ENCODE results near the gene FKBP6. TPM values are rescaled to one million over a fixed set of nuclear protein-coding genes. Genes with fewer than 3 reads are reported as not detected.
"Not testable (repeated sequence)": the region's sequence is repeated elsewhere in the genome, so short reads cannot be mapped to it uniquely, and the experiment has no call there.

FKBP6 gene
- total RNA-seq, 6 experiments from 2014 or later, result not detected

GRCh38 chr7:73366990-73367389, 39.0 kb downstream of the FKBP6 start:
- no peak for DNase-seq
- no peaks in the 10 kb centered on the region for H3K9me3 Mint-ChIP-seq
- H3K27ac Mint-ChIP-seq, result no peak overlapping the region
- TF ChIP-seq, protein P1, sequence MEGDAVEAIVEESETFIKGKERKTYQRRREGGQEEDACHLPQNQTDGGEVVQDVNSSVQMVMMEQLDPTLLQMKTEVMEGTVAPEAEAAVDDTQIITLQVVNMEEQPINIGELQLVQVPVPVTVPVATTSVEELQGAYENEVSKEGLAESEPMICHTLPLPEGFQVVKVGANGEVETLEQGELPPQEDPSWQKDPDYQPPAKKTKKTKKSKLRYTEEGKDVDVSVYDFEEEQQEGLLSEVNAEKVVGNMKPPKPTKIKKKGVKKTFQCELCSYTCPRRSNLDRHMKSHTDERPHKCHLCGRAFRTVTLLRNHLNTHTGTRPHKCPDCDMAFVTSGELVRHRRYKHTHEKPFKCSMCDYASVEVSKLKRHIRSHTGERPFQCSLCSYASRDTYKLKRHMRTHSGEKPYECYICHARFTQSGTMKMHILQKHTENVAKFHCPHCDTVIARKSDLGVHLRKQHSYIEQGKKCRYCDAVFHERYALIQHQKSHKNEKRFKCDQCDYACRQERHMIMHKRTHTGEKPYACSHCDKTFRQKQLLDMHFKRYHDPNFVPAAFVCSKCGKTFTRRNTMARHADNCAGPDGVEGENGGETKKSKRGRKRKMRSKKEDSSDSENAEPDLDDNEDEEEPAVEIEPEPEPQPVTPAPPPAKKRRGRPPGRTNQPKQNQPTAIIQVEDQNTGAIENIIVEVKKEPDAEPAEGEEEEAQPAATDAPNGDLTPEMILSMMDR (IDR thresholded peaks at IDR 0.05), result no peak
- H3K27me3 Mint-ChIP-seq (ENCODE audit: insufficient read depth), result peaks cover 23% of the 10 kb centered on the region
- no peaks in the 10 kb centered on the region for H3K4me1 Mint-ChIP-seq (ENCODE audit: low read depth)
- H3K4me3 Mint-ChIP-seq, result no peak overlapping the region
- no peaks in the 10 kb centered on the region for H3K36me3 Mint-ChIP-seq (ENCODE audit: low read depth)

DNA sequence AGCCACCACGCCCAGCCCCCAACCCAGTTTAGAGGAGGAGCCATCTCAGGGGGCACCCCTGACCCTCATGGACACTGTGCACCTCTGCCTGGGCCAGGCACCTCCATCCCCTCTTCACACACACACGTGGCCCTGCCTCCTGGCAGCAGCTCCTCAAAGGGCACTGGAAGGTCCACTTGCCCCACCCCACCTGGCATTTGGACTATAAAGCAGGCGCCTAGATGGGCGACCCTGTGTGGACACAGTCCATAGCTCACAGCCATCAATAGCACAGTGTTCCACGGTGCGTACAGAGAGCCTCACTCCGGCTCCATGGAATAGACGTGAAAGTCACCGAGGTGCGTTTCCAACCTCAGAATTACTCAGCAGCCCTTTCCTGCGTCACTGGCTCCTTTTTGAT, 41.0 kb downstream of the FKBP6 start:
- H3K4me3 Mint-ChIP-seq, result no peak overlapping the region
- no peaks in the 10 kb centered on the region for H3K36me3 Mint-ChIP-seq (ENCODE audit: low read depth)
- peaks cover 24% of the 10 kb centered on the region for H3K27me3 Mint-ChIP-seq (ENCODE audit: insufficient read depth)
- TF ChIP-seq, protein P1 (IDR thresholded peaks at IDR 0.05), result no peak
- no peaks in the 10 kb centered on the region for H3K4me1 Mint-ChIP-seq (ENCODE audit: low read depth)
- no peak overlapping the region for H3K27ac Mint-ChIP-seq
- H3K9me3 Mint-ChIP-seq, result no peaks in the 10 kb centered on the region
- DNase-seq, result no peak

- DNase-seq, result no peak
- peaks cover 28% of the 10 kb centered on the region for H3K27me3 Mint-ChIP-seq (ENCODE audit: insufficient read depth)
- H3K27ac Mint-ChIP-seq, result no peak overlapping the region
- TF ChIP-seq, protein P1 (IDR thresholded peaks at IDR 0.05), result no peak
- no peaks in the 10 kb centered on the region for H3K9me3 Mint-ChIP-seq
- no peaks in the 10 kb centered on the region for H3K36me3 Mint-ChIP-seq (ENCODE audit: low read depth)
- no peak overlapping the region for H3K4me3 Mint-ChIP-seq
- H3K4me1 Mint-ChIP-seq (ENCODE audit: low read depth), result no peaks in the 10 kb centered on the region
These were observed 41.7 kb downstream of the FKBP6 start for GRCh38 chr7:73369622-73370021.

DNA sequence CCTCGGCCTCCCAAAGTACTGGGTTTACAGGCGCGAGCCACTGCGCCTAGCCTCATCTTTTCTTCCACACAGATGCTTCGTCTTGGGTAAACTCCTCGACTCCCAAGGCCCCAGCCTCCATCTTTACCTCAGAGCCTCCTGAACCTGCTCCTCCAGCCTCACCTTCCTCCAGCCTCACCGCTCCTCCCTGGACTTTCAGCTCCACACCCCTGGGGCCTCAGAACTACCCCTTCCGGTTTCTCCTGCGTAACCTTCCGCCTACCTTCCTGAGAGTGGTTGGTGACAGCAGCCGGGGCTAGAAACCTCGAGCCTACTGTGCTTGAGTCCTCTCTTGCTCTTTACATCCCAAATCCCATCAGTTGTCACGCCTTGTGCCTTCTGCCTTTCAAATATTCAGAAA, 45.8 kb downstream of the FKBP6 start:
- Mint-ChIP-seq H3K27me3 (ENCODE audit: insufficient read depth) (peaks cover 21% of the 10 kb centered on the region), H3K9me3 (peaks cover 6% of the 10 kb centered on the region; the same call in 1 of the 2 replicates), H3K4me3 (no peak overlapping the region), H3K27ac (no peak overlapping the region), H3K36me3 (ENCODE audit: low read depth) (peaks cover 5% of the 10 kb centered on the region; the same call in 1 of the 2 replicates), H3K4me1 (ENCODE audit: low read depth) (no peaks in the 10 kb centered on the region)
- TF ChIP-seq, protein P1 (IDR thresholded peaks at IDR 0.05), result no peak
- no peak for DNase-seq

GRCh38 chr7:73376262-73376661, 48.3 kb downstream of the FKBP6 start:
- H3K36me3 Mint-ChIP-seq (ENCODE audit: low read depth); H3K4me1 Mint-ChIP-seq (ENCODE audit: low read depth); H3K4me3 Mint-ChIP-seq; H3K27ac Mint-ChIP-seq; H3K9me3 Mint-ChIP-seq; DNase-seq: not testable (repeated sequence)
- peaks cover 22% of the 10 kb centered on the region for H3K27me3 Mint-ChIP-seq (ENCODE audit: insufficient read depth)

DNA sequence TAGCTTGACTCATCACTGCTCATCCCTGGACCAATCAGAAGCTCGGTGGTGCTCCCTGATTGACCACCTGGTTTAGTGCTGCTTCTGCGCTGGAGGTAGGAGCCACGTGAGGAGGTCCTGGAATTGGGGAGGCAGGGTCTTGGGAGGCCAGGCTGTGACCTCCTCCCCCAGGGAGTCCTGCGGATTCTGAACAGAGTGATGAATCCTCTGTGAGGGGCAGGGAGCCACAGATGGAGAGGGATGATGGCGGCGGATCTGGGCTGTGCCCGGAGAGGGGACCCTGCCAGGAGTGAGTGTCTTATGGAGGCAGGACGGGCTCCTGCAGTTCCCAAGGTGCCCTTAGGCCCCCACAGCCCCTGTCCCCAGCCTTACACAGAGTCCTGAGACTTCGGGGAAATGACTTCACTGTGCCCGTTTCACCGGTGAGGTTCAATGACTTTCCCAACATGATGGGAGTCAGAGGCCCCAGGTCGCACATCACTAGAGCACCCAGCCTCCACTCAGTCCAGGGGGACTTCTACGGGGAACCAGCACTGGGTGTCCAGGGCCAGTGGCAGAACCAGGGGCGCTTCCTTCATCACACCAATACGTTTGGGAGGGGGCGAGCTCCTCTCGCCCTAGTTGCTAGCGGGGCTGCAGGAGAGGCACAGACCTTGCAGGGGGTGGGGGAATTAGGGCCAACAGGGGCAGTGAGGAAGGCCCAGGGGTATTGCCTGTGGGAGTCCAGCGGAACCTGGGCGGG, 48.9 kb downstream of the FKBP6 start:
- Mint-ChIP-seq H3K36me3 (ENCODE audit: low read depth) (peaks cover 5% of the 10 kb centered on the region; the same call in 1 of the 2 replicates), H3K4me3 (no peak overlapping the region), H3K27ac (no peak overlapping the region), H3K4me1 (ENCODE audit: low read depth) (no peaks in the 10 kb centered on the region), H3K27me3 (ENCODE audit: insufficient read depth) (peaks cover 27% of the 10 kb centered on the region), H3K9me3 (peaks cover 6% of the 10 kb centered on the region; the same call in 1 of the 2 replicates)
- TF ChIP-seq, protein P1 (IDR thresholded peaks at IDR 0.05), result no peak
- no peak for DNase-seq

GRCh38 chr7:73377413-73378200, 49.6 kb downstream of the FKBP6 start:
- not testable (repeated sequence) for H3K4me1 Mint-ChIP-seq (ENCODE audit: low read depth); H3K4me3 Mint-ChIP-seq; DNase-seq; H3K9me3 Mint-ChIP-seq; H3K36me3 Mint-ChIP-seq (ENCODE audit: low read depth); H3K27ac Mint-ChIP-seq
- peaks cover 27% of the 10 kb centered on the region for H3K27me3 Mint-ChIP-seq (ENCODE audit: insufficient read depth)
